SIG-M5 (cell line): ENCODE measurements around the gene HJURP.

ENCODE experiments used
- DNase-seq: peaks from one replicate; lab custom pipeline; 2025; lab: John Stamatoyannopoulos, UW

Gene HJURP

GRCh38 chr2:233847248-233847898 is 7.0 kb downstream of the HJURP start:
- DNase-seq, result no peak

- DNase-seq, result no peak
Observed at GRCh38 chr2:233846387-233847247, 7.7 kb downstream of the HJURP start.

GRCh38 chr2:233845301-233846060 is 8.9 kb downstream of the HJURP start:
- no peak for DNase-seq

- no peak for DNase-seq
Observed at GRCh38 chr2:233844836-233845235, 9.5 kb downstream of the HJURP start.

DNA sequence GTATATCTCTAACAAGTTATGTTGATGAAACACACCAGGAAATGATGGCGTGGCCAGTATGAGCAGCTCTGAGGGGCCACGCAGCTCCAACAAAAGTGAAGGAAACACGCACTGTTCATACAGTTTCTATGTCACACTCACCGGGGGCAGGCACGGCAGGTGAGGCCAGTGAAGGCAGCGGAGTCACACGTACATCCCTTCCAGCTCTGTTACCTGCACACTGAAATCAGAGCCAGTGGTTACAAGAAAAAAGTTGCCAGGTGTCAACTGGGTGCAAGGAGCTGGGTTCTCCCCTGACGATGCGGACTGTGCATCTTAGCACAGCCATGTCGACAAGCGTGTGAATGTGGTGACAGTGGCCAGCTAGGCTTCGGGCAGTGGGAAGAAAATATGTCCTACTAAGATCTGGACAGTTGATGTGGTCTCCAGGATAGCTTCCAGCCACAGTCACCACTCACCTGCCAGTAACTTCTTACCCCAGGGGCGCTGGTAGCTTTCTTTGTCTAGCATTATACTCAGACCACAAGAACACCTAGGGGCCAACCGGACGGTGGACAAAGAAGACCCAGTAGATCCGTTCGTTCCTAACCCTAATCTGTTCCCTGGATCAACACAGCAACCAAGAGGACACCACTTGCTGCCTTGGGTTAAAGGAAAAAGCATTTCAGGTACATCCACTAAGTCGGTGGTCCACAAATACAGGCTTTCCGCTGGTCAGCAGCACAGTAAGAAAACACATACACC is 10.1 kb downstream of the HJURP start:
- no peak for DNase-seq

- no peak for DNase-seq
Observed at GRCh38 chr2:233841183-233841582, 13.2 kb downstream of the HJURP start.

GRCh38 chr2:233840520-233840919 is 13.8 kb downstream of the HJURP start:
- DNase-seq, result no peak

- DNase-seq, result no peak
Observed at GRCh38 chr2:233839447-233839820, 14.9 kb downstream of the HJURP start.

GRCh38 chr2:233838726-233839446 is 15.4 kb downstream of the HJURP start:
- DNase-seq, result no peak

- no peak for DNase-seq
Observed at GRCh38 chr2:233838251-233838650, 16.1 kb downstream of the HJURP start.

- DNase-seq, result no peak
Observed at GRCh38 chr2:233837694-233838229, 16.6 kb downstream of the HJURP start.

GRCh38 chr2:233836359-233836758 is 18.0 kb downstream of the HJURP start:
- DNase-seq, result no peak

- no peak for DNase-seq
Observed at GRCh38 chr2:233835230-233836186, 18.8 kb downstream of the HJURP start.

- DNase-seq, result no peak
Observed at GRCh38 chr2:233833345-233833744, 21.0 kb downstream of the HJURP start.

- no peak for DNase-seq
Observed at GRCh38 chr2:233832869-233833311, 21.4 kb downstream of the HJURP start.

- DNase-seq, result no peak
Observed at GRCh38 chr2:233832414-233832813, 21.9 kb downstream of the HJURP start.

DNA sequence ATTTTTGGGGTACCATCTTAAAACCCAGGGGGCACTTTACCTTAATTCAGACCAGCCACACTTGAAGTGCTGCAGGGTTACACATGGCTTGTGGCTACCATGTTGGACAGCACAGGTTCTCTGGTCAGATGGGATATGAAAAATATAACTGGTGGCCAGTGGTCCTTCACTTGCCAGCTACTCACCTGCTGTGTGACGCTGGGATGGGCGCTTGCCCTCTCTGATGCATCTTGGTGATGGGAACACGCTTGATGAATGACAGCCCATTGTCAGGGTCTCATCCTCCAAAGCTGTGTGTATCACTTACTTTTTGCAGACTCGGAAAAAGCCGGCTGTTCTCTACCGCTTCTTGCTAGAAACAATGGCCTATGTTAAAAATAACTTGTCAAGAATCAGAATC is 22.5 kb downstream of the HJURP start:
- no peak for DNase-seq

GRCh38 chr2:233831011-233831721 is 23.2 kb downstream of the HJURP start:
- DNase-seq, result no peak

- no peak for DNase-seq
Observed at GRCh38 chr2:233830111-233830802, 24.1 kb downstream of the HJURP start.
